ENCODE data around the gene UTP14C. TPM values are rescaled to one million over a fixed set of nuclear protein-coding genes. Genes with fewer than 3 reads are reported as not detected.
"Not testable (repeated sequence)": the region's sequence is repeated elsewhere in the genome, so short reads cannot be mapped to it uniquely, and the experiment has no call there.

UTP14C gene
- total RNA-seq, 2 donors from 2014 or later: 9.6 to 9.9 TPM

GRCh38 chr13:51980908-51981307 is 43.6 kb upstream of the UTP14C start:
- no peaks in the 10 kb centered on the region for H3K36me3 ChIP-seq (replicated peaks in 1 of 2; ENCODE audit: insufficient read depth in 1 of 2, low read depth in 2 of 2)
- intact Hi-C loops (cut with DNase I): no loop called here
- no peak overlapping the region for H3K4me3 ChIP-seq
- H3K4me1 ChIP-seq: no peaks in the 10 kb centered on the region
- WGBS, 2 donors: 71 to 75% methylated on average over 4 of the region's 4 CpGs
- H3K27me3 ChIP-seq: no peaks in the 10 kb centered on the region
- no peaks in the 10 kb centered on the region for H3K9me3 ChIP-seq
- DNase-seq (no peak), ATAC-seq (no peak)
- no peak overlapping the region for H3K27ac ChIP-seq
- TF ChIP-seq, protein P1, sequence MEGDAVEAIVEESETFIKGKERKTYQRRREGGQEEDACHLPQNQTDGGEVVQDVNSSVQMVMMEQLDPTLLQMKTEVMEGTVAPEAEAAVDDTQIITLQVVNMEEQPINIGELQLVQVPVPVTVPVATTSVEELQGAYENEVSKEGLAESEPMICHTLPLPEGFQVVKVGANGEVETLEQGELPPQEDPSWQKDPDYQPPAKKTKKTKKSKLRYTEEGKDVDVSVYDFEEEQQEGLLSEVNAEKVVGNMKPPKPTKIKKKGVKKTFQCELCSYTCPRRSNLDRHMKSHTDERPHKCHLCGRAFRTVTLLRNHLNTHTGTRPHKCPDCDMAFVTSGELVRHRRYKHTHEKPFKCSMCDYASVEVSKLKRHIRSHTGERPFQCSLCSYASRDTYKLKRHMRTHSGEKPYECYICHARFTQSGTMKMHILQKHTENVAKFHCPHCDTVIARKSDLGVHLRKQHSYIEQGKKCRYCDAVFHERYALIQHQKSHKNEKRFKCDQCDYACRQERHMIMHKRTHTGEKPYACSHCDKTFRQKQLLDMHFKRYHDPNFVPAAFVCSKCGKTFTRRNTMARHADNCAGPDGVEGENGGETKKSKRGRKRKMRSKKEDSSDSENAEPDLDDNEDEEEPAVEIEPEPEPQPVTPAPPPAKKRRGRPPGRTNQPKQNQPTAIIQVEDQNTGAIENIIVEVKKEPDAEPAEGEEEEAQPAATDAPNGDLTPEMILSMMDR (IDR thresholded peaks at IDR 0.05): no peak
- no peak for TF ChIP-seq POLR2A (IDR thresholded peaks at IDR 0.05)

DNA sequence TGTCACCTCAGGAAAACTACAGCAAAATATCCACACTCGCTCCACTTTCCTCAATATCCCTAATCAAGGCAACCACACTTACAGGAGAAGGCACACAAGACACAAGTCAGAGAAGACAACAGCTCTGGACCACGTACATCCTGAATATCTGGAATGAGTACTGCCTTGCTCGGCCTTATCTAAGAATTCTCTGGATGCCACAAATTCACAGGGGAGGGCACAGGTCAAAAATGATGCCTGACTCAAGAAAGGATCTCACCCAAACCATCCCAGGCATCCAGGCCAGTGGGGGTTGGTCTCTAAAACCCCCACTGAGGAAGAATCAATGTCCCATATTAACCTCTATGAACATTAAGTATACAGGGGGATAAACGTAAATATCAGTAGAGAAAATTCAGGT is 43.1 kb upstream of the UTP14C start:
- 84 to 93% methylated on average over 4 of the region's 4 CpGs for WGBS, 2 donors
- H3K4me1 ChIP-seq: no peaks in the 10 kb centered on the region
- ATAC-seq (no peak), DNase-seq (no peak)
- H3K36me3 ChIP-seq (replicated peaks in 1 of 2; ENCODE audit: insufficient read depth in 1 of 2, low read depth in 2 of 2): no peaks in the 10 kb centered on the region
- no peak for TF ChIP-seq POLR2A (IDR thresholded peaks at IDR 0.05)
- TF ChIP-seq, protein P1 (IDR thresholded peaks at IDR 0.05): no peak
- intact Hi-C loops (cut with DNase I): no loop called here
- H3K4me3 ChIP-seq: no peak overlapping the region
- H3K27ac ChIP-seq: no peak overlapping the region
- H3K27me3 ChIP-seq: no peaks in the 10 kb centered on the region
- H3K9me3 ChIP-seq: no peaks in the 10 kb centered on the region

- WGBS, 2 donors: 71% methylated on average over 1 of the region's 3 CpGs; no CpG with 5 or more reads in 1 of the 2 donors
- H3K4me3 ChIP-seq; ATAC-seq; H3K9me3 ChIP-seq; DNase-seq; H3K4me1 ChIP-seq; intact Hi-C loops (cut with DNase I); H3K27me3 ChIP-seq; H3K27ac ChIP-seq; H3K36me3 ChIP-seq (replicated peaks in 1 of 2; ENCODE audit: insufficient read depth in 1 of 2, low read depth in 2 of 2): not testable (repeated sequence)
Measured at GRCh38 chr13:51983292-51983691, 41.2 kb upstream of the UTP14C start.

- ATAC-seq; H3K36me3 ChIP-seq (replicated peaks in 1 of 2; ENCODE audit: insufficient read depth in 1 of 2, low read depth in 2 of 2); H3K4me1 ChIP-seq; DNase-seq; H3K4me3 ChIP-seq; intact Hi-C loops (cut with DNase I); H3K27ac ChIP-seq; H3K27me3 ChIP-seq; H3K9me3 ChIP-seq: not testable (repeated sequence)
- WGBS, 2 donors: 89 to 90% methylated on average over 4 of the region's 4 CpGs
Measured at GRCh38 chr13:51984904-51985303, 39.6 kb upstream of the UTP14C start.

DNA sequence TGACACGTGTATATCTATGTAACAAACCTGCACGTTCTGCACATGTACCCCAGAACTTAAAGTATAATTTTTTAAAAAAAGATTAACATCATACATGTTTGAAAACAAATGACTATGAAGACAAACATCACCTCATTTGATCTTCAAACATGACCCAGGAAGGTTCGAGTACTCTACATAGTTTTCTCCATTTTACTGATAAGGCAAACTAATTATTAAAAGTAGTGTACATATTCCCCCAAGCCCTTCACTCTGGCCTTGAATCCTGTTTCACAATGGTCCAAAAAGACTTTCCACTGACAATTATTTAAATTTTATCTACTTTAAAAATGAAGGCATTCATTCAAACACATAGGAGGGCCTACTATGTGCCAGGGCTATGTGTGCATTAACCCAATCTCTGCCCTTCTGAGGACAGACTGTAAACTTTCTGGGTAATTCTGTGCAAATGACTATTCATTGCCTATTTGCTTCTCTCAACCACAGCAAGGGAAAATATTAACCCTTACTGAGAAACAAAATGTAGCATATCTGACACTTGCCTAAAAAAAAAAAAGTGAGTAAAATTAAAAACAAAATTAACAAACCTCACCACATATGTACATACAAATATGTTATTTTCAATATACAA is 35.4 kb upstream of the UTP14C start:
- no peak for TF ChIP-seq POLR2A (IDR thresholded peaks at IDR 0.05)
- TF ChIP-seq, protein P1 (IDR thresholded peaks at IDR 0.05): no peak
- 62 to 63% methylated on average over 3 of the region's 3 CpGs for WGBS, 2 donors
- DNase-seq: no peak

GRCh38 chr13:51993713-51994112 is 30.8 kb upstream of the UTP14C start:
- Histone ChIP-seq H3K27ac (peak overlapping the region; percentile 26 to 83 (median 36)), H3K4me3 (no peak overlapping the region), H3K27me3 (no peaks in the 10 kb centered on the region), H3K9me3 (no peaks in the 10 kb centered on the region), H3K4me1 (peaks cover 45% of the 10 kb centered on the region), H3K36me3 (replicated peaks in 1 of 2; ENCODE audit: insufficient read depth in 1 of 2, low read depth in 2 of 2) (no peaks in the 10 kb centered on the region)
- whole genome bisulfite sequencing, 2 donors: 37 to 50% methylated on average over 2 of the region's 2 CpGs
- DNase-seq: no peak
- no peak for TF ChIP-seq POLR2A (IDR thresholded peaks at IDR 0.05)
- TF ChIP-seq, protein P1 (IDR thresholded peaks at IDR 0.05): no peak
- no peak for ATAC-seq
- intact Hi-C loops (cut with DNase I): no loop called here

More for the DNA sequence above, 35.4 kb upstream of the UTP14C start:
- intact Hi-C loops (cut with DNase I): no loop called here
- no peak for ATAC-seq
- no peaks in the 10 kb centered on the region for H3K36me3 ChIP-seq (replicated peaks in 1 of 2; ENCODE audit: insufficient read depth in 1 of 2, low read depth in 2 of 2)
- peaks cover 7% of the 10 kb centered on the region for H3K4me1 ChIP-seq
- no peak overlapping the region for H3K4me3 ChIP-seq
- no peak overlapping the region for H3K27ac ChIP-seq
- H3K27me3 ChIP-seq: no peaks in the 10 kb centered on the region
- no peaks in the 10 kb centered on the region for H3K9me3 ChIP-seq

All from body of pancreas (tissue), 4 donors.